IMR-90 (cell line): ENCODE measurements around the gene MAT2A. TPM values are rescaled to one million over a fixed set of nuclear protein-coding genes. Genes with fewer than 3 reads are reported as not detected.

Experiments used
- ATAC-seq: fragments of 200-7000 bp; cut with Tn5 transposase; 2 replicates; pipeline ENCODE4 v1.9.1; 2020; ENCODE audit warnings: low read depth, mild to moderate bottlenecking, moderate library complexity
- BruUV-seq: library from RNA; stranded (reverse); fragments of 400-500 nt; replicated peaks from 2 replicates; lab custom pipeline; 2021; lab: Mats Ljungman, UMichigan
- CTCF ChIA-PET: fragments of 300-600 bp; formaldehyde crosslinking; extraction: SDS; loops from one replicate; lab custom pipeline; 2021; ENCODE audit warnings: antibody characterized with exemption; lab: Yijun Ruan, JAX
- POLR2A ChIA-PET: fragments of 300-600 bp; sonication (Branson Sonifier 250); formaldehyde crosslinking; loops from one replicate; lab custom pipeline; 2022; ENCODE audit warnings: antibody characterized with exemption; ENCODE audit not compliant: unreplicated experiment; lab: Charles Lee
- DNase-seq: peaks from one replicate; pipeline ENCODE4 v3.0.0; 2013
- H2AFZ ChIP-seq: replicated peaks from 2 replicates; pipeline ENCODE3; 2013; ENCODE audit warnings: low read length, mild to moderate bottlenecking; ENCODE audit not compliant: poor library complexity
- H2AK5ac ChIP-seq: 2 replicates; pipeline ENCODE4 v1.6.1; 2013; ENCODE audit warnings: low read depth, low read length, inconsistent platforms
- H2AK9ac ChIP-seq: replicated peaks from 2 replicates; pipeline ENCODE3; 2013; ENCODE audit warnings: mild to moderate bottlenecking, low read depth, low read length, moderate library complexity; ENCODE audit not compliant: poor library complexity
- H2BK120ac ChIP-seq: 2 replicates; pipeline ENCODE4 v1.6.1; 2013; ENCODE audit warnings: low read depth, low read length, inconsistent platforms
- H2BK15ac ChIP-seq: 3 replicates; pipeline ENCODE4 v1.6.1; 2013; ENCODE audit warnings: low read depth, low read length, inconsistent platforms
- H2BK20ac ChIP-seq: 2 replicates; pipeline ENCODE4 v1.6.1; 2013; ENCODE audit warnings: low read depth, mild to moderate bottlenecking, inconsistent platforms, low read length, moderate library complexity
- H2BK5ac ChIP-seq: 2 replicates; pipeline ENCODE4 v1.6.1; 2013; ENCODE audit warnings: mild to moderate bottlenecking, low read depth, low read length, inconsistent platforms; ENCODE audit not compliant: poor library complexity, severe bottlenecking
- H3K14ac ChIP-seq: replicated peaks from 2 replicates; pipeline ENCODE4 v1.6.1; 2013; ENCODE audit warnings: low read depth, low read length, inconsistent platforms
- H3K18ac ChIP-seq: 2 replicates; pipeline ENCODE4 v1.6.1; 2013; ENCODE audit warnings: low read depth, low read length, control low read depth
- H3K23ac ChIP-seq: 2 replicates; pipeline ENCODE4 v1.6.1; 2013; ENCODE audit warnings: low read depth, low read length, inconsistent platforms
- H3K27ac ChIP-seq: 2 replicates; pipeline ENCODE4 v1.5.1; 2013; ENCODE audit warnings: mild to moderate bottlenecking, control low read depth, low read length; ENCODE audit not compliant: insufficient read depth
- H3K27me3 ChIP-seq: 2 replicates; pipeline ENCODE4 v1.6.1; 2013; ENCODE audit warnings: low read length; ENCODE audit not compliant: control insufficient read depth, insufficient read depth
- H3K36me3 ChIP-seq: 2 replicates; pipeline ENCODE4 v1.6.1; 2013; ENCODE audit warnings: low read length, mixed read lengths; ENCODE audit not compliant: control insufficient read depth, insufficient read depth
- H3K4ac ChIP-seq: 2 replicates; pipeline ENCODE4 v1.6.1; 2013; ENCODE audit warnings: low read depth, low read length, inconsistent platforms
- H3K4me1 ChIP-seq: 2 replicates; pipeline ENCODE4 v1.6.1; 2013; ENCODE audit warnings: low read length, mixed read lengths; ENCODE audit not compliant: control insufficient read depth, insufficient read depth
- H3K4me2 ChIP-seq: 2 replicates; pipeline ENCODE4 v1.6.1; 2013; ENCODE audit warnings: low read depth, mild to moderate bottlenecking, control low read depth, low read length, moderate library complexity
- H3K4me3 ChIP-seq: 2 replicates; pipeline ENCODE4 v1.5.1; 2013; ENCODE audit warnings: low read depth, mild to moderate bottlenecking, control low read depth, low read length, moderate library complexity; ENCODE audit not compliant: insufficient read depth
- H3K56ac ChIP-seq: 2 replicates; pipeline ENCODE4 v1.6.1; 2013; ENCODE audit warnings: low read length, inconsistent platforms; ENCODE audit not compliant: insufficient read depth; ENCODE audit errors: extremely low read depth
- H3K79me1 ChIP-seq, 2 experiments: 2 replicates each; pipeline ENCODE4 v1.6.1; 2013; ENCODE audit warnings: low read length in 2 of 2, inconsistent platforms in 1 of 2, low read depth in 1 of 2
- H3K9ac ChIP-seq: 2 replicates; pipeline ENCODE4 v1.6.1; 2013; ENCODE audit warnings: low read depth, low read length, control low read depth
- H3K9me1 ChIP-seq: 2 replicates; pipeline ENCODE4 v1.6.1; 2013; ENCODE audit warnings: low read length, inconsistent platforms; ENCODE audit not compliant: insufficient read depth
- H3K9me3 ChIP-seq: 2 replicates; pipeline ENCODE4 v1.6.1; 2013; ENCODE audit warnings: low read length; ENCODE audit not compliant: control insufficient read depth, insufficient read depth
- H4K20me1 ChIP-seq: 2 replicates; pipeline ENCODE4 v1.6.1; 2013; ENCODE audit warnings: low read length, inconsistent platforms; ENCODE audit not compliant: insufficient read depth
- H4K5ac ChIP-seq: 2 replicates; pipeline ENCODE4 v1.6.1; 2013; ENCODE audit warnings: mild to moderate bottlenecking, low read depth, low read length, control low read depth
- H4K8ac ChIP-seq, 2 experiments: 2 replicates each; pipeline ENCODE4 v1.6.1; 2013; ENCODE audit warnings: low read depth in 2 of 2, low read length in 2 of 2, control low read depth in 1 of 2, inconsistent platforms in 1 of 2
- H4K91ac ChIP-seq: 2 replicates; pipeline ENCODE4 v1.6.1; 2013; ENCODE audit warnings: low read depth, low read length, inconsistent platforms; ENCODE audit not compliant: insufficient read depth
- BHLHE40 ChIP-seq: fragments of 150-350 bp; IDR thresholded peaks from 2 replicates; pipeline ENCODE4 v1.6.1; 2016; ENCODE audit warnings: mild to moderate bottlenecking, low read depth, low read length
- CHD1 ChIP-seq: IDR thresholded peaks from 2 replicates; pipeline ENCODE4 v1.6.1; 2012; ENCODE audit warnings: low read depth, low read length, improper control_type of control experiment
- MXI1 ChIP-seq: IDR thresholded peaks from 2 replicates; pipeline ENCODE4 v1.6.1; 2012; ENCODE audit warnings: low read depth, mild to moderate bottlenecking, low read length, moderate library complexity, borderline replicate concordance
- RCOR1 ChIP-seq: IDR thresholded peaks from 2 replicates; pipeline ENCODE4 v1.6.1; 2012; ENCODE audit warnings: mild to moderate bottlenecking, low read length, improper control_type of control experiment; ENCODE audit not compliant: insufficient replicate concordance
- USF2 ChIP-seq: fragments of 150-350 bp; IDR thresholded peaks from 2 replicates; pipeline ENCODE4 v1.6.1; 2017; ENCODE audit warnings: mild to moderate bottlenecking, antibody characterized with exemption, low read length, low read depth
- WGBS, 2 experiments: methylation state at CpG; one replicate each; pipeline versions ENCODE4 v1.1.5 to v1.1.7; 2013; ENCODE audit warnings: missing lambda C conversion rate in 2 of 2; ENCODE audit not compliant: insufficient read length in 1 of 2; ENCODE audit errors: extremely low coverage in 2 of 2; 5-methylcytosine and 5-hydroxymethylcytosine counted together
- dilution Hi-C: fragments of 300-500 bp; cut with HindIII; formaldehyde crosslinking; loops from one replicate; pipeline ENCODE4 v1.14.3; 2018; ENCODE audit warnings: low sequenced_read_pairs; ENCODE audit not compliant: unreplicated experiment
- in situ Hi-C: fragments of 300-500 bp; cut with MboI; formaldehyde crosslinking; loops from 3 replicates; pipeline ENCODE4 v1.14.3; 2019; ENCODE audit warnings: low sequenced_read_pairs, inconsistent platforms, mixed read lengths
- intact Hi-C: fragments of 100-400 bp; cut with micrococcal nuclease; formaldehyde crosslinking; loops from 2 replicates; pipeline ENCODE4 v1.10.0; 2022
- polyA plus RNA-seq, 3 experiments: library from polyadenylated mRNA; depleted of rRNA; stranded (reverse); fragments of >200 nt; gene quantifications; 2 replicates each; pipeline ENCODE4 v1.2.3, GENCODE V29; 2012; ENCODE audit warnings: low replicate concordance in 1 of 3
- total RNA-seq: library from RNA; depleted of rRNA; stranded (reverse); fragments of >200 nt; gene quantifications from 2 replicates; pipeline ENCODE4 v1.2.3, GENCODE V29; 2012

Gene MAT2A
- total and polyA plus RNA-seq, 2 of the 4 experiments (the other 2 are of a cell fraction), result 94.1 to 223 TPM

GRCh38 chr2:85540133-85540648 lies 1.2 kb downstream of the MAT2A start:
- DNase-seq, result peak; percentile 32
- H3K79me1 ChIP-seq, result peaks cover 20 to 49% of the 10 kb centered on the region in 2 experiments

More at GRCh38 chr2:85540133-85540648, 1.2 kb downstream of the MAT2A start:
- Histone ChIP-seq H3K18ac (peak overlapping the region; percentile 21; the same call in 1 of the 2 replicates), H3K4me3 (peak overlapping the region; percentile 78), H3K4ac (peak overlapping the region; percentile 93), H4K20me1 (peaks cover 62% of the 10 kb centered on the region), H2BK120ac (peak overlapping the region; percentile 31; the same call in 1 of the 2 replicates), H2AK9ac (peak overlapping the region; percentile 100), H3K4me1 (peaks cover 10% of the 10 kb centered on the region), H3K9ac (peak overlapping the region; percentile 97), H3K23ac (peak overlapping the region; percentile 96), H3K14ac (peak overlapping the region; percentile 97), H2BK20ac (no peak overlapping the region), H2BK5ac (peak overlapping the region; percentile 91), H4K8ac (peak overlapping the region in 1 of 2 experiments; percentile 62; a peak in 1 of 4 replicates), H3K36me3 (peaks cover 26% of the 10 kb centered on the region), H4K5ac (peak overlapping the region; percentile 28; the same call in 1 of the 2 replicates), H2BK15ac (no peak overlapping the region), H3K9me1 (peaks cover 8% of the 10 kb centered on the region; the same call in 1 of the 2 replicates), H2AFZ (no peak overlapping the region), H3K27me3 (no peaks in the 10 kb centered on the region), H3K4me2 (peak overlapping the region; percentile 70), H3K56ac (peak overlapping the region; percentile 83), H3K9me3 (no peaks in the 10 kb centered on the region), H3K27ac (peak overlapping the region; percentile 92), H2AK5ac (no peak overlapping the region), H4K91ac (no peak overlapping the region)
- TF ChIP-seq MXI1, result no peak
- TF ChIP-seq RCOR1, result no peak
- TF ChIP-seq BHLHE40, result peak; percentile 27; the same call in 1 of the 2 replicates
- no peak for TF ChIP-seq USF2
- TF ChIP-seq CHD1, result no peak; the same call in 1 of the 2 replicates
- no peak for ATAC-seq
- no TSS peak for BruUV-seq
- ChIA-PET CTCF (interaction anchor here (1.5 to 2.4 kb wide), 2 partner anchors 111 to 120 kb away, joined by 3 to 7 read pairs; no protein-coding TSS in a partner anchor), POLR2A (interaction anchor here (0.6 to 3.6 kb wide), 11 partner anchors 10 to 220 kb away, joined by 3 to 42 read pairs (median 6); no protein-coding TSS in a partner anchor)
- dilution Hi-C loops (no loop called here), intact Hi-C loops (no loop called here), in situ Hi-C loops (no loop called here)
- WGBS, 2 experiments, result 0% methylated on average over 3 of the region's 11 CpGs; no CpG with 5 or more reads in 1 of the 2 experiments
